GM18519 (cell line): Measurements from ENCODE around the gene FARS2.

Experiments used
- ATAC-seq: cut with Tn5 transposase; IDR thresholded peaks from one replicate; pipeline ENCODE4 v1.9.1; 2021; ENCODE audit warnings: mild to moderate bottlenecking, moderate library complexity; ENCODE audit not compliant: unreplicated experiment, low FRiP score

Gene FARS2

DNA sequence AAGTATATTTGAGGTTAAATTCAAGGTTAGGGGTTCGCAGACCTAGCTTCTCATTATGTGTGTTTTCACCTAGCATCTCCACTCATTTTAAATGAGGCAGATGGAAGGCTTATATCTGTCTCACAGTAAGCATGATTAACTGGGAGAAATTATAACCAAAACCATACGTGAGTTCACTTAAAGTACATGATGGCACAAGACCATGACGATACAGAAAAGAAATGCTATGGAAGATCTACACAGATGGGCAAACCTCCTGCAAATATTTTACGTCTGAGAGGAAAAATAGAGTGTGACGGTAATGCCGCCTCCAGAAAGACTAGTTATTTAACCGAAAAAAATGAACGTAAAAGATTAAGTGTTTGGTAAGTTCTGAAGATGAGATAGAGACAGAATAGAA, 337.8 kb downstream of the FARS2 start:
- ATAC-seq, result no peak

- ATAC-seq, result no peak
Observed at GRCh38 chr6:5605937-5606336, 344.6 kb downstream of the FARS2 start.

DNA sequence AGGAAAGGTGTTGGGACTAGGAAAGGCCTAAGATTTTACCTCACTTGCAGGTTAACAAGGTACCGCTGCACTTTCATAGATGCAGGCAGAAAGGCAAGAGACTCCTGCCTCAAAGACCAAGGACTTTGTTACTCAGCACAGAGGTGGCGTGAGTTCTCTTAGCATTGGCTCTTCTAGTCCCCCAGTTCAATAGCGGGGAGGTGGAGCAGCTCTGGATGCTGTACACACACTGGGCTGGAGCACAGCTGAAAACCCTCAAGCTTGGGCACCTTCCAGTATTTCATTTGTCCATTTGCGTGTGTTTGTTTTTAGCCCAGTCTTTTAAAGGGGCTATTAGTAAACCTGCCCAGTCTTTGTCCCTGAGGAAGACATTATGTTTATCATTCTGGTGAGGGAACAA, 345.2 kb downstream of the FARS2 start:
- no peak for ATAC-seq

DNA sequence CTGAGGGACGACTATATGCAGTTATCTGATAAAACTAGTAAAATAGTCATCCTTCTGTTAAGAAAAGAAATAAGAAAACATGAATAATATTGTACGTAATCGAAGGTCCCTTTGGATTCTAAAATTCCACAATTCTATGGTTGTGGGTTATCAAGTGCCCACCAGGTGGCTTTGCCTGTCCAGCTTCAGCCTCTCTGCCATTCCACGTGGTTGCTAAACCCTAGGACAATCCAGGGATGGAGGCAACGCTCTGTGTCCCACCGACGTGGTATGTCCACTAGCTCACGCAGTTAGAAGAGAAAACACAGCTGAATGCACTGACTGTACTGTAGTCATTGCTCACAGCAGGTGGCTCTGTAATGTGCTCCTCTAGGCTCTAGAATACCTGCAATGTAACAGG, 349.3 kb downstream of the FARS2 start:
- ATAC-seq, result no peak

- no peak for ATAC-seq
Observed at GRCh38 chr6:5617179-5617578, 355.9 kb downstream of the FARS2 start.

- peak; percentile 79 for ATAC-seq
Observed at GRCh38 chr6:5619249-5619648, 357.9 kb downstream of the FARS2 start.

GRCh38 chr6:5622276-5623005, 361.1 kb downstream of the FARS2 start:
- ATAC-seq, result no peak

DNA sequence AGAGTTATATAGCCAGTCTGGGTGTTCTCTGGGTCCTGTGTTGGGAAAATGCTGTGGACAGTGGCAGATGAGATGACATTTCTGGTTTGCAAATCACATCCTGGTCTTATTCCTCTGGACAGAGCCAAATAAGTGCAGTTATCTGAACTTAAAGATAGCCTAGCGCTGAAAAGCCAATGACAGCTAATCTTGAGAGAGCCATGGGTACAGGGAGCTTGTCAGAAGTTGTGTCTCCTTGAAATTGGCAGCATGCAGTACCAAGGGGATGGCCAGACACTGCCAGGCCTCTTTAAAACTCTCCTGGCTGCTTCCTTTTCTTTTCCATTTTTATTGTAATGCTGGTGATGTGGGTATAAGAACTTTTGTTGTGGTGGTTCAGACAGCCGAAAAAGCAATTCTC, 362.5 kb downstream of the FARS2 start:
- no peak for ATAC-seq

DNA sequence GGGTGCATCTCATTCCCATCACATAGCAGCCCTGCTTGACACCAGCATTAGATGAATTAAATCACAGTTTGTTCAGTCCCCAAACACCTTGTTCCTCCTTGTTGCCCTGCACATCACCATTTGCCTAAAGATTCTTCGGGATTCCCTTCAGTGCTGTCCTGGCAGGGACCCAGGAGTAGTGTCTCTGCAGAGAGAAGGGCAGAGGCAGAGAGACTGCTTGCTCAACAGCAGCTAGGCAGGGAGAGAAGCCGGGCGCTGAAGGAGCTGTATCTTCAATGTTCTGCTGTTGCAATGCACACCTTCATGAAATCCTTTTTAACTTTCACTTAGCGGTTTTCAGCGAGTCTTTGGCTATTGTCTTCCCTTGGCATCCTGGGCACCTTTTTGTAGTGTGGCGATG, 362.9 kb downstream of the FARS2 start:
- ATAC-seq, result no peak

- ATAC-seq, result peak; percentile 60
Observed at GRCh38 chr6:5626727-5627426, 365.6 kb downstream of the FARS2 start.

- ATAC-seq, result no peak
Observed at GRCh38 chr6:5630636-5631035, 369.3 kb downstream of the FARS2 start.

- ATAC-seq, result no peak
Observed at GRCh38 chr6:5632348-5632935, 371.1 kb downstream of the FARS2 start.

GRCh38 chr6:5634525-5634924, 373.2 kb downstream of the FARS2 start:
- no peak for ATAC-seq

GRCh38 chr6:5636210-5637030, 375.1 kb downstream of the FARS2 start:
- ATAC-seq, result no peak

DNA sequence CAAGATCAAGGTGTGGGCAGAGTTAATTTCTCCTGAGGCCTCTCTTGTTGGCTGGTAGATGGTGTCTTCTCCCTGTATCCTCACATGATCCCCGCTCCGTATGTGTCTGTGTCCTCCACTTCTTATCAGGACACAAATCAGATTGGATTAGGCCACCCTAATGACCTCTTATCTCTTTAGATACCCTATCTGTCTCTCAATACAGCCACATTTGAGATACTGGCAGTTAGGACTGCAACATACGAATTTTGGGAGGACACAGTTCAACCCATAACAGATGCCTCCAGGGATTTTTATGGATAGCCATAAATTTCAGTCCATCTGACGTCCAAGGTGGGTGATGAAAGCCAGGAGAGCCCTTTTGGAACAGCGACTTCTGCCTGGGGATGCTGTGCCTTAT, 376.4 kb downstream of the FARS2 start:
- ATAC-seq, result no peak

DNA sequence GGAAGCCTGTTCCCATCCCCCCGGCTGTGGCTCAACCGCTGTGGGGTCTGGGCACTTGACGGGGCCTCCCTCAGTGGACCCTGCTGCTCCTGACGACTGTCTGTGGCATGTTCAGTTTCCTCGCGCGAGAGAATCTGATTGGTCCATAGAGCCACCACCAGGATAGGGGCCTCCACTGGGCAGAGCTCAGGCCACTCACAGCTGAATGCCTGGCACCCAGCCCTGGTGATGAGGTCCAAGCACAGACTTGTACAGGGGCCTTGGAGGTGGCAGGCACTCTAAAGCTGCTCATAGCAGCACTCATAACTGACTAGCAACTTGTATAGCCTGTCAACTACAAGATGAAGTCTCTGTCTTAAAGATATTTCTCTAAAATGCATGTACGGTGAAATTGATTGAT, 377.4 kb downstream of the FARS2 start:
- no peak for ATAC-seq

- no peak for ATAC-seq
Observed at GRCh38 chr6:5639193-5639592, 377.9 kb downstream of the FARS2 start.

DNA sequence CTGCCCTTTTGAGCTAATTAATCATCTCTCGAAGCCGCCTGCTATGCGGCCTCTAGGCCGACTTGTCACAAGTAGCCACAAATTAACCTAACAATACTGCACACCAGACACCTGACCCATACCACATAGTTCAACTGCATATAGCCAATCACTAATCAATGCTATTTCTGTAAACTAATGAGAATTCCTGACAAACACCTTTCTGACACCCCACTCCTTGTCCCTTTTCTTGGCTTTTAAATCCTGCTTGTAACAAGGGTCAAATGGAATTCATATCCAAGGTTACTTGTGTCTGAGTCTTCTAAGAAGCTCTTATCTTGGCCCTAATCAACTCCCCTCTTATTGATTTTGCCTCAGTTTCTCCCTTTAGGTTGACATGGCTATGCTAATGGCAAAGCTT, 379.3 kb downstream of the FARS2 start:
- ATAC-seq, result no peak

DNA sequence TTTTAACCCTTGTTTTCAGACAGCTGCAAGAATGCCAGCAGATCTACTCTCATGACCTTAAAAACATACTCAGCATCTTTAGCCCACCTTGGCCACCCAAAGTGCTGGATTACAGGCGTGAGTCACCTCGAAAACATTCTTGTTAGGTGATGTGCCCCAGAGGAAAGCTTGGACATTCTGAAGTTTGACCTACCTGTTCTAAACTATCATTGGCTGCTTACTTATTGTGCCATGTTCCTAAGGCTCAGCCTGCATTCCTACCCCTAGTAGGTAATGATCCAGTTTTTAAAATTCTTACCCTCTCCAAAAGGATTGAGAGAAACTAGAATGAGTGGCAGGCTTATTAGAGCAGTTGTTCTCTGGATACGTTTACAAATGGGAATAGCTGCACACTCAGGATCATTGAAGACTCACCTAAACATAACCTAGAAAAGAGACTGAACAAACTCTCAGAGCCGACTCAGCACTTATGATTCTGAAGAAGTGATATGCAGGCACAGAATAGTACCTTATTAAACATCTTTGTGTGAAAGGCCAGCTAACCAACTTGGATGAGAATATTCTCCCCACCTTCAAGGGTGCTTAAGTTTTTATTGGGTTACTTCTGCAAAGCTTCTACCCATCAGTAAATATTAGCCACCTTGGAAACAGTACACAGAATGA, 383.3 kb downstream of the FARS2 start:
- no peak for ATAC-seq
